GM18907 (cell line): ENCODE data around the gene URB1.
"Not testable (repeated sequence)": the region's sequence is repeated elsewhere in the genome, so short reads cannot be mapped to it uniquely, and the experiment has no call there.

ENCODE experiments used
- ATAC-seq: cut with Tn5 transposase; IDR thresholded peaks from one replicate; pipeline ENCODE4 v1.9.1; 2021; ENCODE audit warnings: mild to moderate bottlenecking, moderate library complexity; ENCODE audit not compliant: unreplicated experiment

The URB1 gene

GRCh38 chr21:32322676-32323075 is 70.1 kb downstream of the URB1 start:
- no peak for ATAC-seq

GRCh38 chr21:32322103-32322502 is 70.7 kb downstream of the URB1 start:
- ATAC-seq = no peak

GRCh38 chr21:32321480-32321879 is 71.3 kb downstream of the URB1 start:
- ATAC-seq = no peak

GRCh38 chr21:32320726-32321125 is 72.1 kb downstream of the URB1 start:
- no peak for ATAC-seq

- no peak for ATAC-seq
These were observed 72.8 kb downstream of the URB1 start for GRCh38 chr21:32320059-32320458.

GRCh38 chr21:32319012-32319411 is 73.8 kb downstream of the URB1 start:
- no peak for ATAC-seq

- no peak for ATAC-seq
These were observed 75.1 kb downstream of the URB1 start for GRCh38 chr21:32317726-32318125.

- no peak for ATAC-seq
These were observed 76.2 kb downstream of the URB1 start for GRCh38 chr21:32316361-32317215.

GRCh38 chr21:32315511-32316281 is 77.1 kb downstream of the URB1 start:
- no peak for ATAC-seq

GRCh38 chr21:32314806-32315205 is 78.0 kb downstream of the URB1 start:
- ATAC-seq = no peak

- no peak for ATAC-seq
These were observed 79.8 kb downstream of the URB1 start for GRCh38 chr21:32312976-32313375.

GRCh38 chr21:32312326-32312725 is 80.5 kb downstream of the URB1 start:
- no peak for ATAC-seq

- ATAC-seq = no peak
These were observed 81.2 kb downstream of the URB1 start for GRCh38 chr21:32311621-32312020.

GRCh38 chr21:32310976-32311375 is 81.8 kb downstream of the URB1 start:
- ATAC-seq = not testable (repeated sequence)

GRCh38 chr21:32309906-32310460 is 82.8 kb downstream of the URB1 start:
- no peak for ATAC-seq

- ATAC-seq = no peak
These were observed 84.1 kb downstream of the URB1 start for GRCh38 chr21:32308696-32309095.

- ATAC-seq = no peak
These were observed 85.1 kb downstream of the URB1 start for GRCh38 chr21:32307706-32308105.

GRCh38 chr21:32306021-32306780 is 86.6 kb downstream of the URB1 start:
- no peak for ATAC-seq

GRCh38 chr21:32304998-32305397 is 87.8 kb downstream of the URB1 start:
- ATAC-seq = no peak

- ATAC-seq = no peak
These were observed 89.4 kb downstream of the URB1 start for GRCh38 chr21:32303385-32303784.

- ATAC-seq = no peak
These were observed 90.3 kb downstream of the URB1 start for GRCh38 chr21:32302560-32302959.
